ENCODE data around the gene PLPP3. TPM values are rescaled to one million over a fixed set of nuclear protein-coding genes. Genes with fewer than 3 reads are reported as not detected.

Gene PLPP3
- total and polyA plus RNA-seq, 12 donors = 16.2 to 136 (median 77.8) TPM

GRCh38 chr1:56585985-56586384 lies 6.6 kb upstream of the PLPP3 start:
- WGBS, 2 donors = 83 to 85% methylated on average over 5 of the region's 5 CpGs

GRCh38 chr1:56584910-56585528 lies 5.7 kb upstream of the PLPP3 start:
- H3K36me3 ChIP-seq = no peaks in the 10 kb centered on the region
- H3K4me3 ChIP-seq = no peak overlapping the region
- DNase-seq (peak in 1 of 2 donors; percentile 42), ATAC-seq (peak; percentile 32 to 81 (median 68))
- intact Hi-C loops (cut with DNase I) = loop anchor here (1.0 to 10.0 kb wide), 23 partner anchors 120 to 1450 kb away; no protein-coding TSS in a partner anchor
- H3K4me1 ChIP-seq = peaks cover 0 to 17% (median 3%) of the 10 kb centered on the region in 9 donors
- no peak overlapping the region for H3K27ac ChIP-seq
- H3K9me3 ChIP-seq = peaks cover 0 to 5% (median 0%) of the 10 kb centered on the region in 11 donors
- no peaks in the 10 kb centered on the region for H3K27me3 ChIP-seq
- TF ChIP-seq CTCF (IDR thresholded peaks at IDR 0.05) = peak; percentile 78 to 94 (median 87)
- WGBS, 2 donors = 17 to 21% methylated on average over 5 of the region's 5 CpGs

More at GRCh38 chr1:56585985-56586384, 6.6 kb upstream of the PLPP3 start:
- peaks cover 0 to 5% (median 0%) of the 10 kb centered on the region in 11 donors for H3K9me3 ChIP-seq
- DNase-seq (no peak), ATAC-seq (no peak)
- H3K36me3 ChIP-seq = no peaks in the 10 kb centered on the region
- TF ChIP-seq CTCF (IDR thresholded peaks at IDR 0.05) = no peak
- H3K27ac ChIP-seq = no peak overlapping the region
- no peak overlapping the region for H3K4me3 ChIP-seq
- H3K27me3 ChIP-seq = no peaks in the 10 kb centered on the region
- intact Hi-C loops (cut with DNase I) = loop anchor here (1.0 to 10.0 kb wide), 18 partner anchors 119 to 1451 kb away; no protein-coding TSS in a partner anchor
- peaks cover 0 to 10% (median 0%) of the 10 kb centered on the region in 9 donors for H3K4me1 ChIP-seq

- H3K27ac ChIP-seq = no peak overlapping the region
- H3K9me3 ChIP-seq = peaks cover 0 to 2% (median 0%) of the 10 kb centered on the region in 11 donors
- 85 to 86% methylated on average over 2 of the region's 2 CpGs for WGBS, 2 donors
- H3K4me1 ChIP-seq = peaks cover 0 to 21% (median 6%) of the 10 kb centered on the region in 9 donors
- no peak for TF ChIP-seq CTCF (IDR thresholded peaks at IDR 0.05)
- H3K27me3 ChIP-seq = no peaks in the 10 kb centered on the region
- ATAC-seq (no peak), DNase-seq (no peak)
- no peaks in the 10 kb centered on the region for H3K36me3 ChIP-seq
- no peak overlapping the region for H3K4me3 ChIP-seq
- intact Hi-C loops (cut with DNase I) = loop anchor here in 9 of 10 donors (1.0 to 10.0 kb wide), 20 partner anchors 121 to 1449 kb away; no protein-coding TSS in a partner anchor
These were observed 4.7 kb upstream of the PLPP3 start for GRCh38 chr1:56583957-56584468.

- no peaks in the 10 kb centered on the region for H3K36me3 ChIP-seq
- WGBS, 2 donors = 87 to 89% methylated on average over 10 of the region's 10 CpGs
- no peak overlapping the region for H3K27ac ChIP-seq
- no peaks in the 10 kb centered on the region for H3K9me3 ChIP-seq
- ATAC-seq = no peak
- no peaks in the 10 kb centered on the region for H3K27me3 ChIP-seq
- TF ChIP-seq CTCF (IDR thresholded peaks at IDR 0.05) = no peak
- H3K4me3 ChIP-seq = no peak overlapping the region
- intact Hi-C loops (cut with DNase I) = loop anchor here in 8 of 10 donors (5.0 to 10.0 kb wide), 14 partner anchors 124 to 1446 kb away; no protein-coding TSS in a partner anchor
- no peak for DNase-seq
- peaks cover 0 to 33% (median 7%) of the 10 kb centered on the region in 9 donors for H3K4me1 ChIP-seq
These were observed 1.4 kb upstream of the PLPP3 start for GRCh38 chr1:56580771-56581170.
